Measurements from ENCODE around the gene METAP1D.

METAP1D gene

GRCh38 chr2:172101821-172102390 is 102.2 kb downstream of the METAP1D start:
- TF ChIP-seq GATA3 (IDR thresholded peaks at IDR 0.05; ENCODE audit: low read depth, low read length) = no peak
- no peak for TF ChIP-seq GATA2 (IDR thresholded peaks at IDR 0.05; ENCODE audit: low read depth, low read length)

- TF ChIP-seq GATA2 (IDR thresholded peaks at IDR 0.05; ENCODE audit: low read depth, low read length) (no peak), GATA3 (IDR thresholded peaks at IDR 0.05; ENCODE audit: low read depth, low read length) (no peak)
These were observed 102.9 kb downstream of the METAP1D start, which contains the start of gene DLX2 for GRCh38 chr2:172102391-172103359. TSS of gene DLX2 (minus strand) at chr2:172102900. CDS start at chr2:172102538, 362 bp downstream.

- TF ChIP-seq GATA3 (IDR thresholded peaks at IDR 0.05; ENCODE audit: low read depth, low read length) = no peak
- no peak for TF ChIP-seq GATA2 (IDR thresholded peaks at IDR 0.05; ENCODE audit: low read depth, low read length)
These were observed 103.9 kb downstream of the METAP1D start for GRCh38 chr2:172103471-172104272.

GRCh38 chr2:172105471-172106107 is 105.8 kb downstream of the METAP1D start:
- no peak for TF ChIP-seq GATA2 (IDR thresholded peaks at IDR 0.05; ENCODE audit: low read depth, low read length)
- no peak for TF ChIP-seq GATA3 (IDR thresholded peaks at IDR 0.05; ENCODE audit: low read depth, low read length)

GRCh38 chr2:172106108-172106961 is 106.6 kb downstream of the METAP1D start:
- TF ChIP-seq GATA3 (IDR thresholded peaks at IDR 0.05; ENCODE audit: low read depth, low read length) (no peak), GATA2 (IDR thresholded peaks at IDR 0.05; ENCODE audit: low read depth, low read length) (no peak)

GRCh38 chr2:172107690-172108586 is 108.2 kb downstream of the METAP1D start:
- no peak for TF ChIP-seq GATA2 (IDR thresholded peaks at IDR 0.05; ENCODE audit: low read depth, low read length)
- TF ChIP-seq GATA3 (IDR thresholded peaks at IDR 0.05; ENCODE audit: low read depth, low read length) = no peak

GRCh38 chr2:172108587-172108930 is 108.8 kb downstream of the METAP1D start:
- TF ChIP-seq GATA2 (IDR thresholded peaks at IDR 0.05; ENCODE audit: low read depth, low read length) (no peak), GATA3 (IDR thresholded peaks at IDR 0.05; ENCODE audit: low read depth, low read length) (no peak)

GRCh38 chr2:172109256-172109987 is 109.7 kb downstream of the METAP1D start:
- TF ChIP-seq GATA3 (IDR thresholded peaks at IDR 0.05; ENCODE audit: low read depth, low read length) (no peak), GATA2 (IDR thresholded peaks at IDR 0.05; ENCODE audit: low read depth, low read length) (no peak)

GRCh38 chr2:172109988-172110811 is 110.4 kb downstream of the METAP1D start:
- TF ChIP-seq GATA3 (IDR thresholded peaks at IDR 0.05; ENCODE audit: low read depth, low read length) = no peak

- TF ChIP-seq GATA2 (IDR thresholded peaks at IDR 0.05; ENCODE audit: low read depth, low read length) = no peak
- TF ChIP-seq GATA3 (IDR thresholded peaks at IDR 0.05; ENCODE audit: low read depth, low read length) = no peak
These were observed 113.9 kb downstream of the METAP1D start for GRCh38 chr2:172113617-172114016.

- no peak for TF ChIP-seq GATA3 (IDR thresholded peaks at IDR 0.05; ENCODE audit: low read depth, low read length)
- TF ChIP-seq GATA2 (IDR thresholded peaks at IDR 0.05; ENCODE audit: low read depth, low read length) = no peak
These were observed 114.8 kb downstream of the METAP1D start for GRCh38 chr2:172114579-172114978.

Data from SH-SY5Y (cell line).